ENCODE results near the gene OSBPL9. TPM values are rescaled to one million over a fixed set of nuclear protein-coding genes. Genes with fewer than 3 reads are reported as not detected.

OSBPL9 gene
- total and polyA plus RNA-seq, 9 of the 15 experiments (the other 6 are each of a cell fraction or from before 2014, with no cell fraction given): 43.9 to 217 (median 170) TPM

DNA sequence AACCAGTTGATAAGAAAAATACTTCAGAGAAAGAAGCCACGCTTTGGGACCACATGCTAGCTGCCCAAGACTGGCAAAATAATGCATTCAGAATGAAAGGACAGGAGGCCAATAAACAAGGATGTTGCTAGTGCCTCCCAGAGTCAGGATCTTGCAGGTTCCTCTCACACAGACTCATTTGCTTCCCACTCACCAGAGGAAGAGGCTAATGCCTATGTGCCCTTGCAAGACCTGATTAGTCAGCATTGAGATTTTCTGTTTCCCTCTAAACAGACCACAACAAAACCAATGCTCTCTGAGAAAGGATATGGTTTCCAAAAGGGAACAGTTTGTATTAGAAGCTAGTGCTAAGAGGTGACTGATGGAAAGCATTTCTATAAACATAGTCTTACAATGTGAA, 176.0 kb downstream of the OSBPL9 start (continued):
- TF ChIP-seq, protein P1, sequence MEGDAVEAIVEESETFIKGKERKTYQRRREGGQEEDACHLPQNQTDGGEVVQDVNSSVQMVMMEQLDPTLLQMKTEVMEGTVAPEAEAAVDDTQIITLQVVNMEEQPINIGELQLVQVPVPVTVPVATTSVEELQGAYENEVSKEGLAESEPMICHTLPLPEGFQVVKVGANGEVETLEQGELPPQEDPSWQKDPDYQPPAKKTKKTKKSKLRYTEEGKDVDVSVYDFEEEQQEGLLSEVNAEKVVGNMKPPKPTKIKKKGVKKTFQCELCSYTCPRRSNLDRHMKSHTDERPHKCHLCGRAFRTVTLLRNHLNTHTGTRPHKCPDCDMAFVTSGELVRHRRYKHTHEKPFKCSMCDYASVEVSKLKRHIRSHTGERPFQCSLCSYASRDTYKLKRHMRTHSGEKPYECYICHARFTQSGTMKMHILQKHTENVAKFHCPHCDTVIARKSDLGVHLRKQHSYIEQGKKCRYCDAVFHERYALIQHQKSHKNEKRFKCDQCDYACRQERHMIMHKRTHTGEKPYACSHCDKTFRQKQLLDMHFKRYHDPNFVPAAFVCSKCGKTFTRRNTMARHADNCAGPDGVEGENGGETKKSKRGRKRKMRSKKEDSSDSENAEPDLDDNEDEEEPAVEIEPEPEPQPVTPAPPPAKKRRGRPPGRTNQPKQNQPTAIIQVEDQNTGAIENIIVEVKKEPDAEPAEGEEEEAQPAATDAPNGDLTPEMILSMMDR (IDR thresholded peaks at IDR 0.05 in 2 of 3, conservative IDR thresholded peaks at IDR 0.05 in 1 of 3; ENCODE audit: insufficient read depth in 2 of 3, low read depth in 1 of 3, low read length in 3 of 3): 0 out of 6 replicates have a peak, but pooled peaks of 1 of the 3 experiments have one; percentile 0

DNA sequence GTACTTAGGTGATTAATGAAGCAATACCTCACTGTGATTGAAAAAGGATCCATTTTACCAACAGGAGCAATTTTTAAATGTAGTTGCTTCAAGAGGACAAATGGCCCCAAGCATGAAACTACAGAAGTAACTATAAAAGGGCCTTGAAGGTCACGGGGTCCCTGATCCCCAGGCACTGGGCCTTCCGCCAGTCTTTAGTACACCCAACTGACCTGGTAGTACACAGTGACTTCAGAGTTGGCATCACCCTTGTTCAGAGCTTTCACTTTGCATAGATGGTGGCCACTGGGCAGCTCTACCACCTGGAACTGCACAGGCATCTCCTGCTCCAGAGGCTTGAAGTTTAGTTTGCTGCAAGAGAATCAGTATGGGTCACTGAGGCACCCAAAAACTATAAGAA, 177.4 kb downstream of the OSBPL9 start:
- Histone ChIP-seq H3K4me2 (ENCODE audit: insufficient read depth, low read length) (no peak overlapping the region), H3K79me2 (ENCODE audit: control insufficient read depth, insufficient read depth, low read length) (no peaks in the 10 kb centered on the region), H3K4me3 (no peak overlapping the region), H3K27ac (ENCODE audit: extremely low read depth, low read depth, low read length) (no peak overlapping the region), H4K20me1 (replicated peaks; ENCODE audit: control insufficient read depth, insufficient read depth, low read length) (no peaks in the 10 kb centered on the region), H3K4me1 (replicated peaks in 1 of 2; ENCODE audit: control insufficient read depth in 2 of 2, insufficient read depth in 2 of 2, low read length in 2 of 2) (no peaks in the 10 kb centered on the region), H3K36me3 (ENCODE audit: control insufficient read depth, insufficient read depth, low read length) (peaks cover 89% of the 10 kb centered on the region), H3K9ac (ENCODE audit: insufficient read depth in 1 of 2, low read depth in 2 of 2, low read length in 2 of 2) (no peak overlapping the region), H2AFZ (ENCODE audit: low read depth, low read length) (no peak overlapping the region), H3K9me1 (ENCODE audit: control insufficient read depth, insufficient read depth, low read length) (no peaks in the 10 kb centered on the region), H3K27me3 (ENCODE audit: control insufficient read depth in 2 of 2, insufficient read depth in 2 of 2, low read length in 2 of 2) (no peaks in the 10 kb centered on the region), H3K9me3 (replicated peaks; ENCODE audit: control insufficient read depth, insufficient read depth, low read depth, low read length) (no peaks in the 10 kb centered on the region)
- TF ChIP-seq COPS2 (conservative IDR thresholded peaks at IDR 0.05) (no peak), RBM22 (IDR thresholded peaks at IDR 0.05; ENCODE audit: low read depth, low read length, poor library complexity, severe bottlenecking) (peak; percentile 5)
- TF ChIP-seq, protein P2, sequence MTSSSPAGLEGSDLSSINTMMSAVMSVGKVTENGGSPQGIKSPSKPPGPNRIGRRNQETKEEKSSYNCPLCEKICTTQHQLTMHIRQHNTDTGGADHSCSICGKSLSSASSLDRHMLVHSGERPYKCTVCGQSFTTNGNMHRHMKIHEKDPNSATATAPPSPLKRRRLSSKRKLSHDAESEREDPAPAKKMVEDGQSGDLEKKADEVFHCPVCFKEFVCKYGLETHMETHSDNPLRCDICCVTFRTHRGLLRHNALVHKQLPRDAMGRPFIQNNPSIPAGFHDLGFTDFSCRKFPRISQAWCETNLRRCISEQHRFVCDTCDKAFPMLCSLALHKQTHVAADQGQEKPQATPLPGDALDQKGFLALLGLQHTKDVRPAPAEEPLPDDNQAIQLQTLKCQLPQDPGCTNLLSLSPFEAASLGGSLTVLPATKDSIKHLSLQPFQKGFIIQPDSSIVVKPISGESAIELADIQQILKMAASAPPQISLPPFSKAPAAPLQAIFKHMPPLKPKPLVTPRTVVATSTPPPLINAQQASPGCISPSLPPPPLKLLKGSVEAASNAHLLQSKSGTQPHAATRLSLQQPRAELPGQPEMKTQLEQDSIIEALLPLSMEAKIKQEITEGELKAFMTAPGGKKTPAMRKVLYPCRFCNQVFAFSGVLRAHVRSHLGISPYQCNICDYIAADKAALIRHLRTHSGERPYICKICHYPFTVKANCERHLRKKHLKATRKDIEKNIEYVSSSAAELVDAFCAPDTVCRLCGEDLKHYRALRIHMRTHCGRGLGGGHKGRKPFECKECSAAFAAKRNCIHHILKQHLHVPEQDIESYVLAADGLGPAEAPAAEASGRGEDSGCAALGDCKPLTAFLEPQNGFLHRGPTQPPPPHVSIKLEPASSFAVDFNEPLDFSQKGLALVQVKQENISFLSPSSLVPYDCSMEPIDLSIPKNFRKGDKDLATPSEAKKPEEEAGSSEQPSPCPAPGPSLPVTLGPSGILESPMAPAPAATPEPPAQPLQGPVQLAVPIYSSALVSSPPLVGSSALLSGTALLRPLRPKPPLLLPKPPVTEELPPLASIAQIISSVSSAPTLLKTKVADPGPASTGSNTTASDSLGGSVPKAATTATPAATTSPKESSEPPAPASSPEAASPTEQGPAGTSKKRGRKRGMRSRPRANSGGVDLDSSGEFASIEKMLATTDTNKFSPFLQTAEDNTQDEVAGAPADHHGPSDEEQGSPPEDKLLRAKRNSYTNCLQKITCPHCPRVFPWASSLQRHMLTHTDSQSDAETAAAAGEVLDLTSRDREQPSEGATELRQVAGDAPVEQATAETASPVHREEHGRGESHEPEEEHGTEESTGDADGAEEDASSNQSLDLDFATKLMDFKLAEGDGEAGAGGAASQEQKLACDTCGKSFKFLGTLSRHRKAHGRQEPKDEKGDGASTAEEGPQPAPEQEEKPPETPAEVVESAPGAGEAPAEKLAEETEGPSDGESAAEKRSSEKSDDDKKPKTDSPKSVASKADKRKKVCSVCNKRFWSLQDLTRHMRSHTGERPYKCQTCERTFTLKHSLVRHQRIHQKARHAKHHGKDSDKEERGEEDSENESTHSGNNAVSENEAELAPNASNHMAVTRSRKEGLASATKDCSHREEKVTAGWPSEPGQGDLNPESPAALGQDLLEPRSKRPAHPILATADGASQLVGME (CRISPR knock-in tag; IDR thresholded peaks at IDR 0.05): no peak
- no peak for FAIRE-seq
- no peak for ATAC-seq
- in situ Hi-C loops (cut with MboI): no loop called here
- ChIA-PET CTCF (ENCODE audit: low intra/inter-chr PET ratio) (no interaction called here), POLR2A (interaction anchor here (0.7 to 1.2 kb wide), 2 partner anchors 9 to 11 kb away, joined by 3 to 5 read pairs; no protein-coding TSS in a partner anchor)
- intact Hi-C loops (cut with micrococcal nuclease): loop anchor here (10.0 kb wide), 1 partner anchor 211 kb away; no protein-coding TSS in a partner anchor
- BruUV-seq (replicated peaks): no TSS peak
- no peak for DNase-seq (ENCODE audit: extremely low read depth in 1 of 4, low spot score in 3 of 4)
- 100% methylated on average over 2 of the region's 2 CpGs for WGBS (ENCODE audit: insufficient coverage, low coverage, missing lambda C conversion rate)
